AG08396 (cell line): Measurements from ENCODE around the gene JMJD6.
A peak's percentile ranks its signal among the peaks of the same experiment; 100 is the strongest.

Experiments
- DNase-seq: peaks from one replicate; pipeline ENCODE4 v3.0.0; 2012; ENCODE audit warnings: low spot score, mixed read lengths

Gene JMJD6

DNA sequence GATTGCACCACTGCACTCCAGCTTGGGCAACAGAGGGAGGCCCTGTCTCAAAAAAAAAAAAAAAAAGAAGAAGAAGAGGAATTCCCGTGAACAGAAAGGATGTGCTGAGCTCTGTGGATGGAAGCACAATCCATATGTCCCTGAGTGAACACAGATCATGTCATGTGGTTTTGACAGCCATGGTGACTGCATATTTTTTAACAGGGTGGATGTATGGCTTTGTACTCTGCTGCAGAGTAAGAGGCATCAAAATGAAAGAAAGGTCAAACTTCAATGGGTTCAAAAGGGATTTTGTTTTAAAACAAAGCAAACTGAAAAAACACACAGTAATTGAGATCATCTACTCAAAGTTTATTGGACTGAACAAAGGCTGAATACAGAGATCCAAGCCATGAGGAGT is 47.2 kb downstream of the JMJD6 start:
- DNase-seq: no peak

DNA sequence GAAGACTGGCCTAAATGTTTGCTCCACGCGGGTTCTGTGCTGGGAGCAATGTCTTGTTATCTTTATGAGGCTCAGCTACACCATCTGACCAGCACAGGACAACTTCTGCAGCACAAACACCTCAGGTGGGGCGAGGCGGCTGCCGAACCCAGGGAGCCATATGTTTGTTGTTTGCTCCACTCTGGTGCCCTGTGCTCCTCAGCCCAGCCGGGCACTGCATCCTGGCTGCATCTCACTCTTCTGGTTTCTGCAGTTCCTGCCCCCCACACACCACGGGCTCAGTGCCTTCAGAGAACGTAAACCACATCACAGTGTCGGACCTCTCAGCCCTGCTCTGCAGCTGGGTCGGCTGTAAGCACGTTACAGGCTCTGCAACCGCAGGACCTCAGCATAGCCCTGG is 48.1 kb downstream of the JMJD6 start:
- no peak for DNase-seq

DNA sequence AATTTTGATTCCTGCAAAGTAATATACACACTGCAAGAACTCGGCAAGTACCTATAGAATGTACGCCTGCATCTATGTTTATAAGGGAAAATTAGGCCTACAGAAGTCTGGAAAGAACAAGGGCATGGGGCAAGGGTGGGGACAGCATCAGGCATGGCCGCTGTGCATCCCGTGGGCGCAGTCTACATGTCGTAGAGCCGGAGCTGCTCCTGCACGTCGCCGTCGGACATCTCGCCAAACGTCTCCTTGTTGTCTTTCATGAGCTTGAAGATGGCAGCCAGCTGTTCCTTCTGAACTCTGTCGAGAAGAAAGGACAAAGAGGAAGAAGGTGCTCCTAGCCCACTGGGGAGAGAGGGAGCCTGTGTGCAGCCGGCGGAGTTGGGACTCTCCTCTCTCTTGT is 49.0 kb downstream of the JMJD6 start:
- no peak for DNase-seq

DNA sequence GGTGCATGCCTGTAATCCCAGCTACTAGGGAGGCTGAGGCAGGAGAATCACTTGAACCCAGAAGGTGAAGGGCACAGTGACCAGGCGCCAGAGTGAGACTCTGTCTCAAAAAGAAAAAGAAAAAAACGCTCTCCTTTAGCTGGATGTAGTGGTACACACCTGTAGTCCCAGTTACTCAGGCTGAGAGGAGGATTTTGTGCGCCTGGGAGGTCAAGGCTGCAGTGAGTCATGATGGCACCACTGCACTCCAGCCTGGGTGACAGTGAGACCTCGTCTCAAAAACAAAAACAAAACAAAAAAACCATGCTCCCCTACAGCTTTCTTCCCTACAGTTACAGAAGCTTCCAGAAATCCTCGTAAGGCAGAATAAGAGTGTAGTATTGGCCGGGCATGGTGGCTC is 49.8 kb downstream of the JMJD6 start:
- DNase-seq: no peak

DNA sequence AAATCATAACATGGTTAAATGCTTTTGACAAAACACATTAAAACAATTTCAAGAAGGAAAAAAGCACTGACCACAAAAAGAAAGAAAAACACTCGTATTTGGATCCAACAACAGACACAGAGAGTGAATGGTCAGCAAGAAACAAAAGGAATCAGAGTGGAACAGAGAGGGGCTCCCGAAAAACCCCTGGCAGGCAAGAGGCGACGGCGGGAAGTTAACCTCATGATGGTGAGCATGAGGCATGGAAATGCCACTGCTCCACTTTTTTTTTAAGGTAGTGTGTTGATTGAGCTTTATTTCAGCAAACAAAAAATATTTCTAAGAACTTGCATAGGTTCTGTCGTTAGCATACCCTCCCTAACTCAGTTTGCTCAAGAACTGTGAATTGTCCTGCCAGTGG is 50.8 kb downstream of the JMJD6 start:
- DNase-seq: no peak

DNA sequence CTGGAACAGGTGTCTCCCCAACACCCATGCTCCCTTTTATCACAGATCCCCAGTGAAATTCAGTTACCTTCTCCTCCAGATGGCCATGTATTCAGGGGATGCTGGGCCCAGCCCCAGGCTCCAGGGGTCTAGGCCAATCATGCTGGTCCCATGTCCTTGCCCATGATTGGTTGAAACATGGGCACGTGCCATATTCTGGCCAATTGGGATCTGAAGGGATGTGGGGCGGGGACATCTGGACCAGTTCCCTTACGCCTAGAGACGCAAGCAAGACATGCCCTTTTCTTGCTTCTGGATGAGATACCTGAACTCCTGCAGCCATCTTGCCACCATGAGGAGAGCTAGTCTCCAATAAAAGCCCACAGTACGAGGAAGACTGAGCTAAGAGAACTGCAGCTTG is 51.8 kb downstream of the JMJD6 start:
- no peak for DNase-seq

DNA sequence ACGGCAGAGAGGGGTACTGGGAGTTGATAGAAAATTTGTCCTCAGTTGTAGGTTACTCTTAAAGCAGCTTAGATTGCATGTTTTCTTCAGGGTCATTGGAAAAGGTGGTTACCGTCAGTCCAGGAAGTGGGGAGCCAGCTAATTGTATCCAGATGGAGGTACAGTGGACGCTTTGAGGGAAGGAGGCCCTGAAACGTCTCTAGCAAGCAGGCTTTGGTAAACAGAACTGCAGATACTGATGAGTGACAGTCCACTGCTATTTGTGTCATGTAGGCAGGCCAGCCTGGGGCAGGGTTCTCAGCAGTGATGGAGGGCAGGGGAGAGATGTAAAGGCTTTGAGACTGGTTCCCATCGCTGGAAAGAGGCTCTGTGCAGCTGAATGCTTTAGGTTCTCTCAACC is 52.7 kb downstream of the JMJD6 start:
- no peak for DNase-seq

DNA sequence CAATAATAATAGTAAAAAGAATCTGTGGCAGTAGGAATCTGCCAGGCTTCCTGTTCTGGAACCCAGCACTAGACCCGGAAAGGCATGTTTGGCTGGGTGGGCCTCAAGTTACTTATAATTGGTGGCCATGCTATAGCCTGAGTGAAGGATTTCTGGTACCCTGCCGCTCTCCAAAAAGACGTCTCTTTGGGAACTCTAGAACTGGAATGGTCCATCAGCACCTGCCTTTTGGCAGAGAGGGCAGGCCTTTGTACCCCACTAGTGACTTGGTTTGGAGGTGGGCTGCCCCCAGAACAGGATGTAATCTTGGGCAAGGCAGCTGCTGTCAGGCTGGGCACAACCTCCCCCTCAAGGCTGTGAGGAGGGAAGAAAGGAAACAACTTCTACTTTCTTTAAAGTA is 53.5 kb downstream of the JMJD6 start:
- DNase-seq: no peak

DNA sequence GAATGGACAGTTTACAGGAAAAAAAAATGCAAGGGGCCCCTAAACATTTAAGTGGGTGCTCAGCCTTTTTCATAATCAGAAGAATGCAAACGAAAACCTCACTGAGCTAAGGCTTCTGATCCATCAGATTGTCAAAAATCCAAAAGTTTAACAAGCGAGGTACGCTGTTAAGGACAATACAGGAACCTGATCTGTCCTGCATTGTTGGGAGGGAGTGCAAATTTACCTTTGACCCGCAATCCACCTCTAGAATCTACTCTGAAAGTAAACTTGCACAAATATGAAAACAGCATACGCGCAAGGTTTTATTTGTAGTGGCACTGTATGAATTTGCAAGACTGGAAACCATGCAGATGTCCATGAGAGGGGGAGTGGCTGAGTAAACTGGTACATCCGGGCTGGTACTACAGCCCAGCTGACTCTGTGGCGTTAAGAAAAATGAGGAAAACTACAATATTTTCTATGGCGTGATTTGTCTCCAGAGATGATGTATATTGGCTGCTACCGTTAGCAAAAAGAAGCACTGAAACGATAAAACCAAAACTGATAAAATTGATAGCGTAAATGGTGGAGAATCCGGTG is 54.0 kb downstream of the JMJD6 start:
- no peak for DNase-seq

DNA sequence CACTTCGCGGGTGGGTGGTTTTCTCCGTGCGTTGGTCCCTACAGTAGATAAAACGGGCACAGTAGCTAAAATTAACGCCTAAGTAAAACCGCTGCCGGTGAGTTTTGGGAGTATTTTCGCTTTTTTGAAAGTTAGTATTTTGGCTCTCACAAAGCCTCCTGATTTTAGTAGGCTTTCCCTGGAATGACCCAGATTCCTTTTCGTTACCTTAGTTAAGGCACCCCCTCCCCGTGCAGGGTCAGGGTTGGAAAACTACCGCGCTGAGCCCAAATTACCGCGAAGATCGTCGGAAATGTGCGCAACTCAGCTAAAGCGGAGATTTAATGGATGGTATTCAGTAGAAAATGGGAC is 54.5 kb downstream of the JMJD6 start:
- DNase-seq: no peak

DNA sequence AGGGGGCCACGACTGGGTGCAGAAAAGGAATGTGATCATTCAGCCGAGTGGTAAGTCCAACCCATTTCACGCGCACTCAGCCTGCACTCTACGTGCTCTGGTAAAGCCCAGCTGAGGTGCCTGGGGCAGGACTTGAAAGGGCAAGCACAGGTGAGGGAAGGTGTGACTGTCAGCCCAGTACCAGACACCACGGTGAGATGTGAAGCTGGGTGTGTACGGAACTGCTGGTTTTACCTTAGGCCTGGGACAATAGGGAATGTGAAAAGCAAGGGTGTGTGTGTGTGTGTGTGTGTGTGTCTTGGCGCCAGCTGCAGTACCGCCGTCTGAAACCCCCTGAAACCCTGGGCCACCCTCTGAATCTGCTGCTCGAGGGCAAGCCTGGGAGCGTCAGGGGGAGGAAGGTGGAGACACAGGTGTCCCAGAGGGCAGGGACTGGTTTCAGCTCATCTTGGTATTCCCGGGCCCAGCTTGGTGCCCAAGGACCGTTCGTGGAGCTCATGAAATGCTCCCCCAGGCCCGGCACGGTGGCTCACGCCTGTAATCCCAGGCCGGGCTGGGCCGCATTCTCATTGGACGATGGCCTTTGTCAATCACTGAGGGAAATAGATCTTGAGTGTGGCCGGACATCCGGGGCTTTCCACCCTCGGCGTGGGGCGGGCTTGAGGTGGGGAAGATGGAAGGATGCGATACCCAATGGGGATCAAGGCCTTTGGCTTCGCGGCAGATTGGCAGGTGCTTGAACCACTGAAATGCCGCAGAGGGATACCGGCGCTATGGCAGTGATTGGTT is 55.1 kb downstream of the JMJD6 start:
- peak; percentile 98 for DNase-seq

DNA sequence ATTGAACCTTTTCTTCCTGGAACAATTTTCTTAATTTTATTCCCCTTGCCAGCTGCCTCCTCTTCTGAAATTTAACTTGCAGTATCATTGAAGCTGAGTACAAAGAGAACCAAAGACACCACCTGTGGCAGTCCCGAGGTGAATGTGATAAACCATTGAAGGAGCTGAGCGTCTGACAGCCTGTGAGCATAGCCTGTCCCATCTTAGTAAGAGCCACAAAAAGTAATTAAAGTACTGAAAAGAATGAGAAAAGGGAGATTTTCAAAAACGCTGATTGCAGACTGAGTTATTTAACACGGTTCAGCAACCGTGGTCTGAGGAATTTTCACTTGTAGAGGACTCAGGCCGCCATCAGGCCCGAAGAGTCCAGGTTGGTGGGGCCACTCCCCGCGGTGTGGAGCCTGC is 55.7 kb downstream of the JMJD6 start:
- no peak for DNase-seq

DNA sequence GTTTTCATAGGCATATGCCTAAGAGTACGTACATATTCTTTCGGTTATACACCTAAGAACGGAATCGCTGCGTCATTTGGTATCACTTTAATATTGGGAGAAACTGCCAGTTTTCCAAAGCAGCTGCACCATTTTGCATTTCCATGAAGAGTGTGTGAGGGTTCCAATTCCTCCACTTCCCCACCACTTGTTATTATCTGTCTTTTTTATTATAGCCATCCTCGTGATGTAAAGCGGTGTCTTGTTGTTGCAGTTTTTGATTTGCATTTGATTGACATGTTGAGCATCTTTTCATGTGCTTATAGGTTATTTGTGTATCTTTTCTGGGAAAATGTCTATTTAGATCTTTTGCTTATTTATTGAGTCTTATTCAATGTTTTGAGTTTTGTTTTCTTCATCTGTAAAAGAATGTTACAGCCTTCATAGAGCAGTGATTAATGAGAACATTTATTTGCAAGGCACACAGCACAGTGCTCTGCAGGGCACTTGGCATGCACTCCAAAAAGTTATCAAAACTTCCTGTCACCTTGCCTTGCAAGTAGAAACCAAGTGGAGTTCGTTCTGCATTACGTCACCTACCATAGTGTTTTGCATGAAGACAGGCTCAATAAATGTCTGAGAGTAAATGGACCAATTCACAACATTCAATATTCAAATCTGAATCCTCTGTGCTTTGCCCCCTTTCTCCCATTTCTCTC is 56.2 kb downstream of the JMJD6 start:
- DNase-seq: no peak
